GM19397 (cell line): Measurements from ENCODE around the gene OSBP2.
A peak's percentile ranks its signal among the peaks of the same experiment; 100 is the strongest.

Experiments used
- ATAC-seq: cut with Tn5 transposase; IDR thresholded peaks from one replicate; pipeline ENCODE4 v1.9.1; 2021; ENCODE audit warnings: mild to moderate bottlenecking, moderate library complexity; ENCODE audit not compliant: unreplicated experiment

The OSBP2 gene, protein sequence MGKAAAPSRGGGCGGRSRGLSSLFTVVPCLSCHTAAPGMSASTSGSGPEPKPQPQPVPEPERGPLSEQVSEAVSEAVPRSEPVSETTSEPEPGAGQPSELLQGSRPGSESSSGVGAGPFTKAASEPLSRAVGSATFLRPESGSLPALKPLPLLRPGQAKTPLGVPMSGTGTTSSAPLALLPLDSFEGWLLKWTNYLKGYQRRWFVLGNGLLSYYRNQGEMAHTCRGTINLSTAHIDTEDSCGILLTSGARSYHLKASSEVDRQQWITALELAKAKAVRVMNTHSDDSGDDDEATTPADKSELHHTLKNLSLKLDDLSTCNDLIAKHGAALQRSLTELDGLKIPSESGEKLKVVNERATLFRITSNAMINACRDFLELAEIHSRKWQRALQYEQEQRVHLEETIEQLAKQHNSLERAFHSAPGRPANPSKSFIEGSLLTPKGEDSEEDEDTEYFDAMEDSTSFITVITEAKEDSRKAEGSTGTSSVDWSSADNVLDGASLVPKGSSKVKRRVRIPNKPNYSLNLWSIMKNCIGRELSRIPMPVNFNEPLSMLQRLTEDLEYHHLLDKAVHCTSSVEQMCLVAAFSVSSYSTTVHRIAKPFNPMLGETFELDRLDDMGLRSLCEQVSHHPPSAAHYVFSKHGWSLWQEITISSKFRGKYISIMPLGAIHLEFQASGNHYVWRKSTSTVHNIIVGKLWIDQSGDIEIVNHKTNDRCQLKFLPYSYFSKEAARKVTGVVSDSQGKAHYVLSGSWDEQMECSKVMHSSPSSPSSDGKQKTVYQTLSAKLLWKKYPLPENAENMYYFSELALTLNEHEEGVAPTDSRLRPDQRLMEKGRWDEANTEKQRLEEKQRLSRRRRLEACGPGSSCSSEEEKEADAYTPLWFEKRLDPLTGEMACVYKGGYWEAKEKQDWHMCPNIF

DNA sequence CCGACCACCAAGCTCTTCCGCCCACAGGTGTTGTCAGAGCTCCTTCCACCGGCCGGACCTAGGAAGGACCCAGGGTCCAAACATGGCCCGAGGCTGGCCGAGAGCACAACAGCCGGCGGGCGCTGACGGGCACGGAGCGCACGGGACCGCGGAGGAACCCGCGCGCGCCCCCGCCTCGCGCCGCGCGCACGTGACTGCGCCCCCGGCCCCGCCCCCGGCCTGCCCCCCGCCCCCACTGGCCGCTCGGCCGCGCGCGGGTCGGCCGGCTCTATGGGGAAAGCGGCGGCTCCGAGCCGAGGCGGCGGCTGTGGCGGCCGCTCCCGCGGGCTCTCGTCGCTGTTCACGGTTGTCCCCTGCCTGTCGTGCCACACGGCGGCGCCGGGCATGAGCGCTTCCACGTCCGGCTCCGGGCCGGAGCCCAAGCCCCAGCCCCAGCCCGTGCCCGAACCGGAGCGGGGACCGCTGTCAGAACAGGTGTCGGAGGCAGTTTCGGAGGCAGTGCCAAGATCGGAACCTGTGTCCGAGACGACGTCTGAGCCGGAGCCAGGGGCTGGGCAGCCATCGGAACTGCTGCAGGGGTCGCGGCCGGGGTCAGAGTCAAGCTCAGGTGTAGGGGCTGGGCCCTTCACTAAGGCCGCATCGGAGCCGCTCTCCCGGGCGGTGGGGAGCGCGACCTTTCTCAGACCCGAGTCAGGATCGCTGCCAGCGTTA is at the start of gene OSBP2:
Gene OSBP2 (plus strand): TSS at position 235 of the 711 bp plus-strand sequence. CDS start 36 bp downstream, at position 271.
- ATAC-seq: no peak

DNA sequence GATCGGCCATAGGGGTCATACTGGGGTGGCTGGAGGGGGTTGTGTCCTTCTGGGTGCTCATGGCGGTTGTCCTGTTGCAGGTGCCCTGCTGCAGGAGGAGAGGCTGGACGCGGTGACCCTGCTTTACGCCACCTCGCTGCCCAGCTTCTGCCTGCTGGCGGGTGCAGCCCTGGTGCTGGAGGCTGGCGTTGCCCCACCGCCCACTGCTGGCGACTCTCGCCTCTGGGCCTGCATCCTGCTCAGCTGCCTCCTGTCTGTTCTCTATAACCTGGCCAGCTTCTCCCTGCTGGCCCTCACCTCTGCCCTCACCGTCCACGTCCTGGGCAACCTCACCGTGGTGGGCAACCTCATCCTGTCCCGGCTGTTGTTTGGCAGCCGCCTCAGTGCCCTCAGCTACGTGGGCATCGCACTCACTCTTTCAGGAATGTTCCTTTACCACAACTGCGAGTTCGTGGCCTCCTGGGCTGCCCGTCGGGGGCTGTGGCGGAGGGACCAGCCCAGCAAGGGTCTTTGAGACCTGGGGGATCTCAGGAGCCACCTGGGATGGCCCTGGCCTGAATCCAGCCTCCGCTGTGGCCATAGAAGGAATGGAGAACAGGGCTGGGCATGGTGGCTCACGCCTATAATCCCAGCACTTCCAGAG is 48.0 kb upstream of the OSBP2 start:
- ATAC-seq: no peak

DNA sequence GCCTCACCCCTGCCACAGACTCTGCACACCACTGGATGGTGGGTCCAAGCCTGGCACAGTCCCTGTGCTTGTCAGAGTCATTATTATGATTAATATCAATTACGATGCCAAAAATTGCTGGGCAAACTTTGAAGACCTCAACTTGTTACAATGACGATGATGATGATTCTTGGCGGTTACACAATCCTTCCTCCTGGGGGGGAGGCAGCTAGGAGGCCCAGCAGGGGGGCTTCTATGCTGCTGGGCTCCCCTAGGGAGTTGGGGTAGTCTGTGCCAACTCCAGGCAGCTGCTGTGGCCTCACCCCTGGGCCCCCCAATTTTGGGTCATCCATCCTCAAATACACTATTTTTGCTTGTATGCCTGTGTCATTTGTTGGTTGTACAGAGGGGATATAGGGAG is 47.1 kb upstream of the OSBP2 start:
- no peak for ATAC-seq

DNA sequence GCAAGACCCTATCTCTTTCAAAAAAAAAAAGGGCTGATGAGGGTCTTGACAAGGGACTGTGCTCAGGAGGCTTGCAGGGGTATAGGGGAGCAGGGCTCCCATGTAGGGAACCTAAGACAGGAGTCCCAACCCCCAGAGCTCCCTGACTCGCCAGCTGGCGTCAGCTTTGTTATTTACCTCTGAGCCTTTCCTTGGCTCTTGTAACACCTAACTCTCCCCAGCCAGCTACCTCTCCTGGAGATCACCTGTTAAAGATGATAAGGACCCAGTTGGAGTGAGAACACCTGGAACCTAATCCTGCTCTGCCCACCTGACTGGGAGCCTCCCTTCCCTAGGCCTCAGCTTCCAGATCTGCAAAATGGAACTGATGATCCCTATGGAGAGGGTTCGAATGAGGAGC is 45.8 kb upstream of the OSBP2 start:
- no peak for ATAC-seq

DNA sequence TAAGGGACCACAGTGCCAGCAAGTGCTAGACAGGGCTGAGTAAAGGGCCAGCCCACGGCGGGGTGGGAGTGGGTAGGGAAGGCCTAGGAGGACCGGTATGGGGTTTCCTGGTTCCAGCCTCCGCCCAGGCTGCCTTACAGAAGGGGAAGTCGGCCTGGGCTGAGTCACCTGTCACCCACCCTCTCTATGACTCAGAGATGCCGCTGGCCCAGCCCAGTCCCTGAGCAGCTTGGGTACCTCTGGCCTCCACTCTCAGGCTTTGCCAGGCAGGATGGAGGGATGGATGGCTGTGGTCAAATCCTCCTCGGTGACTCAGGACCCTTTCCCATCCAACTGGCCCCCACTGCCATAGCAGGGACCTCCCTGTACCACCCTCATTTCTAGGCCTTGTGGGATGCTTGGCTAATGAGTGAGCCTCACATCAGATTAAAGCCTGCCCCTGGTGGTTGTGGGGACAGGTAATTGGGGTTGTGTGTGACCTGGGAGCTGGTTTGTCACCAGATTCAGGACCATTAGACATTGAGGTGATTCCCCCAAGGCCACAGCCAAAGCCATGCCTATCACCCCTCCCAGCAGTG is 45.2 kb upstream of the OSBP2 start:
- ATAC-seq: no peak

DNA sequence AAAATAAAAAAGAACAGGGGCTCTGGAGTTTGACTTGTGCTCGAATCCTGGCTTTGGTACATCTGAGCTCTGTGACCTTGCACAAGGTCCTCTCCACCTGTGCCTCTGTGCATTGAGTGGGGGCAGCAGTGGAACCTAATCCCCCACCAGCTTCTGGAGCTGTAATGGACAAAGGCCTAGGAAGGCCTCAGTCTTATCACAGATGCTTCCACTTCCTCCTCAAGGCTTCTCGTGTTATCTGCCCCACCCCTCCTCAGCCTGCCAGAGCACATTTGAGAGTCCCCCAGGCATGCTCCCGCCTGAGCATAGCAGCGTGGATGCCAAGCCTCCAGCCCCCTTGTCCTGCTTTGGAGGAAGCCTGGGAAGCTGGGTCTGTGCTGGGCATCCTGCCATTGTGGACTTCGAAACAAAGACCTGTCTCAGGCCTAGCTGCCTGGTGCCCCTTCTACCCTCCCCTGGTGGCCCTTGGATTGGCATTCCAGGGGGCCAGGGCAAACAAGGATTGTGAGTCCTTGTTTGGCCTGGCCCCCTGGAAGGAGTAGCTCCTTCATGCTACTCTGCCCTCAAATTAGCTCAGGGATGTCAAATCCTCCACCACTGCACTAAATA is 44.1 kb upstream of the OSBP2 start:
- no peak for ATAC-seq

DNA sequence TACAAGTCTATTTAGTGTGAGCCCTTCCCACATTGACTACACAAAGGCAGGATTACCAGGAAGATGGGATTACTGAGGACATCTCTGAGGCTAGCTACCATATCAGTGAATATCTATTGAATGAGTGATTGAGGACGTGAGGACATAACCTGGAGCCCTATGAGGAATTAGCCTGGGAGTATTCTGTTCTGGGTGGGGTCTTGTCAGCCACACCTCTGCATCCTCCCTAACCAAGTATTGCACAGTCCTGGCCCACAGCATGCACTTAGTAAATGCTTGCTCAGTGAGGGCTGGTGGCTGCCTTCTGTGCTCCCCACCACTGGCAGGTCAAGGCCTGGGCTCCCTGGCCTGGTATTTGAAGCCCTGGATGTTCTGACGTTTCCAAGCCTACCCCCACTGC is 41.8 kb upstream of the OSBP2 start:
- no peak for ATAC-seq

DNA sequence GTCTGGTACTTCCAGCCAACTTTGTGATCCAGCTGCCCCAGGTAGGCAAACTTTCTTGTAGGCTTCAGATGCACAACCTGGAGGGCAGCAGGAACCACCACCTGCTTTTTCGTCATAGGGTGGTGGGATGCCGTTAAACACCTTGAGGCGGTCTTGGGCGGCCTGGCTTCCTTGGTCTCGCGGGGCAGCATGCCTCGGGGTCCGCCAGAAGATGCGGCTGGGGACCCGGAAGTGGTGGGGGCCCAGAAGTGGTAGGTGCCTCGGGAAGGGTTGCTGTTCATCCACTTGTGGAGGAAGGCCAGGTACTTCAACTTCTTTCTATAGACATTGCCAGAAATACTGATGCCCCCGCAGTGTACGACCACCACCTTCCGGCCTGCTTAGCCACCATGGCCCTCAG is 40.3 kb upstream of the OSBP2 start:
- ATAC-seq: no peak

DNA sequence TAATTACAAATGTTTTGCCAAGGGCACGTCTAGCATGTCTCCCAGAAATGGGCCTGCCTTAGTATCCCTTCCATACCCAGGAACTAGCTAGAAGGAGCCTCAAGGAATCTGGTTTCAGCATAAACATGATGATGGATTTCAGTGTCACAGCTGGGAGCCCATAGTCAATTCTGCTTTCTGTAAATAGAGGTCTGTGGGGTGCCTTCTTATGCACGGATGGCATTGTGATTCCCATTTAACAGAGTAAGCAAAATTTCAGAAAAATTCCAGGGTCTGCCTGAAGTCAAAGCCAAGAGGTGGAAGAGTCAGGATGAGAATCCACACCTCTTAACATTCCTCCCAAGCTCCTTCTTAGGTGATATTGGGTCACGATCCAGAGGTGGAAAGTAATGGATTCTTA is 39.1 kb upstream of the OSBP2 start:
- ATAC-seq: no peak

DNA sequence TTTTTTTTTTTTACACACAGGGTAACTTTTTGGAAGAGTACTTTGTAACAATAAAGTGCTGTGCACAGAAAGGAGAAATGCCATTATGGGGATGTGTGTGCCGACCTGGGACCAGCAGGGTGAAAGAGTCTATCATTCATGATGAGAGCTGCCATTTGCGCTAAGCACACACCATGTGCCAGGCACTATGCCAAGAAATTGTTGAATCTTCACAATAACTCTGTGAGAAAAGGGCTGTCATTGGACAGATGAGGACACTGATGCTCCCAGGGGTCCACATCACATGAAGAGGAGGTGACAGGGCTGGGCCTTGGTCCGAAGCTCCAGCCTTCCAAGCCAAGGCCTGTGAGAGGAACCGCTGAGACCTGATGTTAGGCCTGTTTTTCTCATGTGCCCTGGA is 32.6 kb upstream of the OSBP2 start:
- ATAC-seq: no peak

DNA sequence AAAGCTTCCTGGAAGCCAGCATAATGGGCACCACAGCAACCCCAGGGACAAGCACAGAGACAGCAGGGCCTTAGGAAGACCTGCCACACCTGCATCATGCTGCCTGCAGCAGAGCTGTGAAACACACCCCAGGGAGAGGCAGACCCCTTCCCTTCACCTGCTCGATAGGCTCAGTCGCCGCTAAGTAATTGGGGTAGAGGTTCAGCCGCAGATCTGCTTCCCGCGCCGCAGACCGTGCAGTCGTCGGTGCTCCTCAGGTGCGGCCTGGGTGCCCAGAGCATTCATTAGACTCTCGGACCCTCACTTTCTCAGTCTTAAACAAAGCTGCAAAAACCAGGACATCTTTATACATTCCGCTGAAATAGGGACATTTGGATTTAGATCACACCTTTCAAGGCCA is 29.9 kb upstream of the OSBP2 start:
- no peak for ATAC-seq

DNA sequence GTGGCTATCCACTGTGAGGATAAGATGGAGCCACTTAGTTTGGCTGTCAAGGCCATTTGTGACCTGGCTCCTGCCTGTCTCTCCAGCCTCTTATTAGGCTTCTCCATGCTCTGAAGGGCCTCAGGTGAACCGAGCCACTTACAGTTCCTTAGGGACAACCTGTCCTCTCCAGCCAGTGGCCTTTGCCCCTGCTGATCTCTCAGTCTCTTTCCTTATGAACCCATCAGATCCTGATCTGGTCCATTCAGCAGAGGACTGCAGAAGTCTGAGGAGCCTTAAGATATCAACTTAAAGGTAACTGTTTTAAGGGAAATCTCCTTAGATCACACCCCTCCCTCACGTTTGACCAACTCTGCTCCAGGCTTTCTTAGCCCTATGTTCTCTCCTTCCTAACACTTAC is 29.4 kb upstream of the OSBP2 start:
- ATAC-seq: no peak

DNA sequence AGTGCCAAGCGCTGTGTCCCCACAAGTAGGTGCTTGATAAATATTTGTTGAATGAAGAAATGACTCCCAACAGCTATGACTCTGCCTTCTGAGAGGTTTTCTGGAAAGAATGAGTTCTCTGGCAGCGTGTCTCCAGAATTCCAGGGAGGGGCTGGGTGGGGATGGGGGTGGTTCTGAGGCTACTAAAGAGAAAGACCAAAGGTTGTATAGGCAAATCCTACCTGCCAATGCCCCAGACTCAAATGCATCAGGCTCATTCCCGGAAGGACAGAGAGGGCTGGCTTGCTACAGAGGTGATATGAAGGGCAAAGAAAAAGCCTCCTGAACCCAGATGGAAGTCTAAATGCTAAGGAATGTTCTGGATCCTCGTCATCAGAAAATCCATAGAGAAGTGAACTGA is 28.9 kb upstream of the OSBP2 start:
- ATAC-seq: no peak

DNA sequence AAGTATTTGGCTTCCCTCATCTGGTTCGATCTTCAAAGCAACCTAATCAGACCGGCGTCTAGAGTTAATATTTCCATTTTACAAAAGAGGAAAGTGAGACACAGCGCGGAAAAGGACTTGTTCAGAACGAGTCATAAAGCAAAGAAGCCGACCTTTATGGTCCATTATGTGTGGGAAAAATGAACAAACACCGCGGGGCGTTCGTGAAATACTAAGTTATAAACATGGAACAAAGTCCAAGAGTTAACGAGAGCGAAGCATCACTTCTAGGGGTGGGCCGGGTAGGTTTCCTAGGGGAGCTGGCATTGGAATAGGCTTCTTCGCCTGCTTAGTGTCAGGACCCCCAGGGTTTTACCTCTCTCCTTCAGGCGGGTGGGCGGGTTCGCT is 27.6 kb upstream of the OSBP2 start:
- ATAC-seq: no peak

DNA sequence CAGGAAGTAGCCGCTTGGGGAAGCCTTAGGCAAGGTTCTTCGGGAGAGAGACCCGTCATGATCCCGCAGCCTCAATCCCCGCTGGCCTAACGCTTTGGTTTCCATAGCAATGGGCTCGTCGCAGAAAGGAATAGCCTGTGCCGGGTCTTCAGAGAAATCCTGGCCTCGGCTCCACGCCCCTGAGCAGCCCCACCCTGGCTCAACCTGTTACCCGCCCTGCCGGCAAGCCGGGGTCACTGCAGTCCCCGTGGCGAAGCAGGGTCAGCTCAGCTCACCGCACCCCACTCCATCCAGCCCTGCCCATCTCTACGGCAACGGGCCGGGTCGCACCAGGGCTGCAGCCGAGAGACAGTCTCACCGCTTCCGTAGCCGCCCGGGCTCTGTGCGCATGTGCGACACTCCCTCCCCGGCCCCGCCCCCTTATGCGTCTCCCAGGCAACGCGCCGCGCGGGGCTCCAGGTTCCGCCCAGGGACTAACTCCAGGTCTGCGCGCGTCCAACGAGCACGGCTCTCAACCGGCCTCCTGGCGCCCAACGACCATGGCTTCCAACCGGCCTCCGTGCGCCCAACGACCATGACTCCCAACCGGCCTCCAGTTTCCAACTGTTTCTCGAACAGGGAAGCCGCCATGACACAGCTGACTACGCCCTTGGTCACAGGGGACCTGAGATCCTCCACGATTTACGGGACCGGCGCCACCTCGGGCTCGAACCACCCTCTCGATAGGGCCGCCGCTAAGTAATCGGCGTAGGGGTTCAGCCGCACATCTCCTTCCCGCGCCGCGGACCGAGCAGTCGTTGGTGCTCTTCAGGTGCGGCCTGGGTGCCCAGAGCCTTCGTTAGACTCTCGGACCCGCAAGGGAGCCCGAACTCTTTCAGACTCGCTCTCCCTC is 26.9 kb upstream of the OSBP2 start, which contains the start of gene DUSP18:
Gene DUSP18 (minus strand): TSS at position 382 of the 892 bp plus-strand sequence. CDS start 3,872 bp downstream, outside the sequence.
- peak; percentile 88 for ATAC-seq

DNA sequence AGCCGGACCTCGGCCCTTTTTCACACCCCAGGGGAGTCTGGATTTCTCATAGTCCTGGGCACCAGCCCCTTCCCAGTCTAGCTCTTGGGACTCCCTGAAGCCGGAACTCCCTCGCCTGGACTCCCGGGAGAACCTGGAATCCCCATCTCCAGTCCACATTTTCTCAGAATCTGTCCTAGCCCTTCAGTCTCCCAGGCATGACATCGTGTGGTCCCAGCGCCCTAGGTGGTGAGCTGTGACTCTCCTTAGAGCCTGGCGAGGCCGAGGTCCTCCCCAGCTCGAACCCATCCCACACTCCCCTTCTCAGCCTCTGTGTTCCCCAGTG is 26.3 kb upstream of the OSBP2 start:
- no peak for ATAC-seq

DNA sequence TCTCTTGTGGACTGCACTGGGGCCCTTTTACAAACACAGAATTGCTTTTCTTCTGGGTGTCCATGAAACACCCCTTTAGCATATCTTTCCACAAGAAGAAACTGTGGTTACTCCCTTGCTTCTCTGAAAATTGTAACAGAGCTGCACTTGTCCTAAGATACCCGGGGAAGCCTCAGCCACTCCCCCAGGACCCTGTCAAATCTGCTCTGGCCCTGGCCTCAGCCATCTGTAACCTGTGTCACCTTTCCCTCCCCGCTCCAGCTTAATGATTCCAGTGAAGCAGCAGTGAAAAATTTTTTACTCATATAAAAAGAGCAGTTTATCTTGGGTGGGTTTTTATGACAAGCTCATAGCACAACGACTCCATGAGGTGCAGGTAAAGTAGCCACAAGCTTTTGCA is 23.6 kb upstream of the OSBP2 start:
- ATAC-seq: no peak

DNA sequence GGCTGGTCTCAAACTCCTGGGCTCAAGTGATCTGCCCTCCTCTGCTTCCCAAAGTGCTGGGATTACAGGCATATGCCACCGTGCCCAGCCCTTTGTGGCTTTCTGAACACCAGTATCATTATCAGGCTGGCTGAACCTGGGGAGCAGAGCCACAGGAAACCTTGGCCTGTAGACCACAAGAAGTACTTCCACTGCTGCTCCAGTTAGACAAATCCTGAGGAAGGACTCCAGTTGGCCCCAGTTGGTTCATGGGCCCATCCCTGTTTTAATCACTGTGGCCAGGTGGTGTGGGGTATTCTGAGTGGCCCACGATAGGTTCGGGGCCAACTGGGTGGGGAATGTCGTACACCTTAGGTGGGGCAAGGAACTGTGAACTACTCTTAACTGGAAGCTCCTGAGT is 21.5 kb upstream of the OSBP2 start:
- no peak for ATAC-seq

DNA sequence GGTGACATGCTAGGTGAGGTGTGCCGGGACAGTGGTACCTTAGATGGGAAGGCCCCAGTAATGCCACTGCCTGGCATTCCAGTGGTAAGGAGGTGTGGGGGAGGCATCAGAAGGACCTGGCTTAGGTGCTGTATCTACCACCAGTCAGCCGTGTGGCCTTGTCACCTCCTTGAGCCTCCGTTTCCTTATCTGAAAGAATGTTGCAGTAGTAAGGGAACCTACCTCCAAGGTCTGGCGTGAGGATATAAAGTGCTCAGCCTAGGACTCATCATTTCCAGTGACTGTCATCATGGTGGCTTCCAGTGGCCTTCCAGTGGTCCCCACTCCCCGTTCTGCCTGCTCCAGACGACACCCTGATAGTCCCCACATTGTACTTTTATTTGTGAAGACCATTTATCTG is 20.2 kb upstream of the OSBP2 start:
- no peak for ATAC-seq
